DND-41 (cell line): ENCODE results near the gene CD37.

Source experiments
- ATAC-seq: fragments of 200-7000 bp; cut with Tn5 transposase; 3 replicates; pipeline ENCODE4 v1.9.1; 2021; ENCODE audit warnings: low read depth; ENCODE audit not compliant: insufficient read depth
- DNase-seq: peaks from one replicate; pipeline ENCODE4 v3.0.0-alpha.2; 2020
- H2AFZ ChIP-seq: 2 replicates; pipeline ENCODE4 v1.6.0; 2012; ENCODE audit warnings: low read depth, low read length
- H3K27ac ChIP-seq: 2 replicates; pipeline ENCODE4 v1.5.1; 2012; ENCODE audit warnings: low read length, inconsistent platforms
- H3K27me3 ChIP-seq: fragments of 200-600 bp; sonication (generic); 2 replicates; pipeline ENCODE4 v1.6.0; 2012; ENCODE audit warnings: low read length, mild to moderate bottlenecking, inconsistent platforms; ENCODE audit not compliant: insufficient read depth, poor library complexity
- H3K36me3 ChIP-seq: 2 replicates; pipeline ENCODE4 v1.5.1; 2012; ENCODE audit warnings: low read length, inconsistent platforms; ENCODE audit not compliant: insufficient read depth
- H3K4me1 ChIP-seq: 2 replicates; pipeline ENCODE4 v1.5.1; 2012; ENCODE audit warnings: mild to moderate bottlenecking, low read length; ENCODE audit not compliant: insufficient read depth
- H3K4me2 ChIP-seq: 2 replicates; pipeline ENCODE4 v1.6.0; 2012; ENCODE audit warnings: mild to moderate bottlenecking, moderate library complexity, low read length, inconsistent platforms; ENCODE audit not compliant: insufficient read depth
- H3K4me3 ChIP-seq, 2 experiments: fragments of 200-600 bp in 1 of 2; shearing (Covaris generic) in 1 of 2; 2 replicates each; pipeline ENCODE4 v1.5.1; 2012 to 2016; ENCODE audit warnings: inconsistent platforms in 2 of 2, low read length in 2 of 2, mild to moderate bottlenecking in 2 of 2, low read depth in 1 of 2, moderate library complexity in 1 of 2
- H3K79me2 ChIP-seq: 2 replicates; pipeline ENCODE4 v1.6.0; 2012; ENCODE audit warnings: low read length, inconsistent platforms; ENCODE audit not compliant: insufficient read depth
- H3K9ac ChIP-seq: 2 replicates; pipeline ENCODE4 v1.6.0; 2012; ENCODE audit warnings: low read depth, mild to moderate bottlenecking, inconsistent platforms, low read length, moderate library complexity
- H3K9me3 ChIP-seq: 2 replicates; pipeline ENCODE4 v1.5.1; 2012; ENCODE audit warnings: low read length, moderate library complexity, mild to moderate bottlenecking, inconsistent platforms; ENCODE audit not compliant: insufficient read depth, severe bottlenecking
- H4K20me1 ChIP-seq: 2 replicates; pipeline ENCODE4 v1.6.0; 2012; ENCODE audit warnings: low read length; ENCODE audit not compliant: insufficient read depth
- EZH2 ChIP-seq: IDR thresholded peaks from 3 replicates; pipeline ENCODE4 v1.6.1; 2012; ENCODE audit warnings: borderline replicate concordance, low read depth, mild to moderate bottlenecking, moderate library complexity, low read length, inconsistent platforms; ENCODE audit not compliant: severe bottlenecking
- TF ChIP-seq, protein P1 (sequence below): IDR thresholded peaks from 2 replicates; pipeline ENCODE4 v1.5.1; 2012; ENCODE audit warnings: borderline replicate concordance, low read length, moderate library complexity, mild to moderate bottlenecking; ENCODE audit not compliant: poor library complexity, severe bottlenecking; ENCODE audit errors: extremely low read depth

CD37 gene

DNA sequence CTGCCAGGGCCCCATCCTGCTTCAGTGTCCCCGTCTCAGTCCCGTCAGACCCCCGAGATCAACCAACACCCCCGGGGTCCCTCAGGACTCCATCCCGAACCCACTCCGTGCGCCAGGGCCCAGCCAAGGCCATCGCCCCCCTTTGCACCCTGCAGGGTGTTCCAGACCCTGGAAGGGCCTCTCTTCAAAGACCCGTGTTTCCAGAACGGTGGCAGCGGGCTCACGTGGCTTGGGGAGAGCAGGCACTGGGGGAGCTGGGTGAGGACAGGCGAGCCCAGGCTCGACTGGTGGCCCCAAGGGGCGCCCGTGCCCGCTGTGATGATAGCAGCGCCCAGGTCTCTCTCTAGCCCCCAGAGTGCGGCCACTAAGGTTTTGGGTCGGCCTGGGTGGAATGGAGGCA lies 54.2 kb downstream of the CD37 start:
- H3K9ac ChIP-seq, result no peak overlapping the region
- no peak for DNase-seq
- no peak for ATAC-seq
- no peak overlapping the region for H3K27ac ChIP-seq
- no peak overlapping the region for H3K4me3 ChIP-seq
- no peaks in the 10 kb centered on the region for H4K20me1 ChIP-seq
- H2AFZ ChIP-seq, result no peak overlapping the region
- no peaks in the 10 kb centered on the region for H3K36me3 ChIP-seq
- H3K4me2 ChIP-seq, result no peak overlapping the region
- H3K79me2 ChIP-seq, result no peaks in the 10 kb centered on the region
- H3K9me3 ChIP-seq, result no peaks in the 10 kb centered on the region
- H3K27me3 ChIP-seq, result no peaks in the 10 kb centered on the region
- H3K4me1 ChIP-seq, result no peaks in the 10 kb centered on the region
- TF ChIP-seq, protein P1, sequence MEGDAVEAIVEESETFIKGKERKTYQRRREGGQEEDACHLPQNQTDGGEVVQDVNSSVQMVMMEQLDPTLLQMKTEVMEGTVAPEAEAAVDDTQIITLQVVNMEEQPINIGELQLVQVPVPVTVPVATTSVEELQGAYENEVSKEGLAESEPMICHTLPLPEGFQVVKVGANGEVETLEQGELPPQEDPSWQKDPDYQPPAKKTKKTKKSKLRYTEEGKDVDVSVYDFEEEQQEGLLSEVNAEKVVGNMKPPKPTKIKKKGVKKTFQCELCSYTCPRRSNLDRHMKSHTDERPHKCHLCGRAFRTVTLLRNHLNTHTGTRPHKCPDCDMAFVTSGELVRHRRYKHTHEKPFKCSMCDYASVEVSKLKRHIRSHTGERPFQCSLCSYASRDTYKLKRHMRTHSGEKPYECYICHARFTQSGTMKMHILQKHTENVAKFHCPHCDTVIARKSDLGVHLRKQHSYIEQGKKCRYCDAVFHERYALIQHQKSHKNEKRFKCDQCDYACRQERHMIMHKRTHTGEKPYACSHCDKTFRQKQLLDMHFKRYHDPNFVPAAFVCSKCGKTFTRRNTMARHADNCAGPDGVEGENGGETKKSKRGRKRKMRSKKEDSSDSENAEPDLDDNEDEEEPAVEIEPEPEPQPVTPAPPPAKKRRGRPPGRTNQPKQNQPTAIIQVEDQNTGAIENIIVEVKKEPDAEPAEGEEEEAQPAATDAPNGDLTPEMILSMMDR, result no peak
- TF ChIP-seq EZH2, result no peak
